OCI-LY3 (cell line): ENCODE data around the gene CLDND1.

ENCODE experiments used
- H2AFZ ChIP-seq: fragments of 200-600, 300-600 bp; shearing (Covaris generic); 2 replicates; pipeline ENCODE4 v1.6.0; 2014; ENCODE audit warnings: antibody characterized with exemption, low read depth, low read length
- H3K27ac ChIP-seq: fragments of 200-600, 300-600 bp; sonication (generic); 2 replicates; pipeline ENCODE4 v1.5.1; 2014; ENCODE audit warnings: mild to moderate bottlenecking, low read length, moderate library complexity, mixed read lengths
- H3K27me3 ChIP-seq: fragments of 200-600, 300-600 bp; sonication (generic); 2 replicates; pipeline ENCODE4 v1.6.1; 2014; ENCODE audit warnings: low read depth, low read length, mixed read lengths
- H3K36me3 ChIP-seq: fragments of 200-600, 300-600 bp; sonication (generic); replicated peaks from 2 replicates; pipeline ENCODE3; 2014; ENCODE audit warnings: low read depth, low read length, mixed read lengths
- H3K4me1 ChIP-seq: fragments of 300-600, 200-600 bp; sonication (generic); 2 replicates; pipeline ENCODE4 v1.6.1; 2014; ENCODE audit warnings: low read length, mixed read lengths
- H3K4me2 ChIP-seq: fragments of 200-600, 300-600 bp; sonication (generic); 2 replicates; pipeline ENCODE4 v1.6.1; 2014; ENCODE audit warnings: low read length, mixed read lengths
- H3K4me3 ChIP-seq: fragments of 300-600, 200-600 bp; sonication (generic); 2 replicates; pipeline ENCODE4 v1.5.1; 2014; ENCODE audit warnings: antibody characterized with exemption, mild to moderate bottlenecking, low read length, moderate library complexity
- H3K79me2 ChIP-seq: fragments of 300-600, 200-600 bp; shearing (Covaris generic); 2 replicates; pipeline ENCODE4 v1.6.1; 2014; ENCODE audit warnings: mild to moderate bottlenecking, low read length, mixed read lengths
- H3K9ac ChIP-seq: fragments of 300-600, 200-600 bp; shearing (Covaris generic); 2 replicates; pipeline ENCODE4 v1.6.0; 2014; ENCODE audit warnings: mild to moderate bottlenecking, low read length, moderate library complexity
- H3K9me3 ChIP-seq: fragments of 200-600, 300-600 bp; shearing (Covaris generic); 2 replicates; pipeline ENCODE4 v1.6.1; 2014; ENCODE audit warnings: low read length, mixed read lengths; ENCODE audit not compliant: insufficient read depth
- H4K20me1 ChIP-seq: fragments of 200-600, 300-600 bp; sonication (generic); 2 replicates; pipeline ENCODE4 v1.6.1; 2016; ENCODE audit warnings: low read length, mixed read lengths; ENCODE audit not compliant: insufficient read depth
- CTCF ChIP-seq: fragments of 200-600, 300-600 bp; sonication (generic); IDR thresholded peaks from 2 replicates; pipeline ENCODE4 v1.5.1; 2014; ENCODE audit warnings: antibody characterized with exemption, low read length, low read depth
- EZH2phosphoT487 ChIP-seq: fragments of 200-600 bp; shearing (Covaris generic); IDR thresholded peaks from 2 replicates; pipeline ENCODE4 v1.6.1; 2018; ENCODE audit warnings: antibody characterized with exemption, mixed run types, low read depth

Gene CLDND1

GRCh38 chr3:98540346-98540745 lies 17.6 kb upstream of the CLDND1 start:
- Histone ChIP-seq H4K20me1 (peaks cover 2% of the 10 kb centered on the region; the same call in 1 of the 2 replicates), H3K79me2 (no peaks in the 10 kb centered on the region), H2AFZ (no peak overlapping the region), H3K36me3 (no peaks in the 10 kb centered on the region), H3K4me1 (peaks cover 46% of the 10 kb centered on the region), H3K27me3 (peaks cover 62% of the 10 kb centered on the region), H3K9ac (no peak overlapping the region), H3K9me3 (no peaks in the 10 kb centered on the region), H3K4me2 (peak overlapping the region; percentile 71), H3K4me3 (peak overlapping the region; percentile 43), H3K27ac (no peak overlapping the region)
- no peak for TF ChIP-seq CTCF
- peak; percentile 85; the same call in 1 of the 2 replicates for TF ChIP-seq EZH2phosphoT487

GRCh38 chr3:98536456-98537017 lies 13.8 kb upstream of the CLDND1 start:
- no peak overlapping the region for H2AFZ ChIP-seq
- H3K27me3 ChIP-seq = peaks cover 57% of the 10 kb centered on the region
- H3K4me1 ChIP-seq = peaks cover 59% of the 10 kb centered on the region
- no peak overlapping the region for H3K9ac ChIP-seq
- no peak for TF ChIP-seq CTCF
- TF ChIP-seq EZH2phosphoT487 = peak; percentile 82
- no peaks in the 10 kb centered on the region for H3K9me3 ChIP-seq
- peak overlapping the region; percentile 51 for H3K4me3 ChIP-seq
- H3K79me2 ChIP-seq = no peaks in the 10 kb centered on the region
- H4K20me1 ChIP-seq = peaks cover 2% of the 10 kb centered on the region; the same call in 1 of the 2 replicates
- H3K4me2 ChIP-seq = peak overlapping the region; percentile 65
- H3K36me3 ChIP-seq = no peaks in the 10 kb centered on the region
- H3K27ac ChIP-seq = 0 out of 2 replicates have a peak overlapping the region, but pooled peaks have one; percentile 1

- Histone ChIP-seq H3K9me3 (no peaks in the 10 kb centered on the region), H3K36me3 (no peaks in the 10 kb centered on the region), H4K20me1 (no peaks in the 10 kb centered on the region; the same call in 1 of the 2 replicates), H3K79me2 (no peaks in the 10 kb centered on the region), H2AFZ (no peak overlapping the region), H3K27me3 (peaks cover 61% of the 10 kb centered on the region), H3K27ac (no peak overlapping the region), H3K4me3 (no peak overlapping the region), H3K9ac (no peak overlapping the region), H3K4me1 (peaks cover 60% of the 10 kb centered on the region), H3K4me2 (no peak overlapping the region)
- TF ChIP-seq CTCF (no peak), EZH2phosphoT487 (no peak)
Observed at GRCh38 chr3:98534734-98535133, 12.0 kb upstream of the CLDND1 start.

- H2AFZ ChIP-seq = no peak overlapping the region
- H4K20me1 ChIP-seq = no peaks in the 10 kb centered on the region; the same call in 1 of the 2 replicates
- no peaks in the 10 kb centered on the region for H3K9me3 ChIP-seq
- H3K4me3 ChIP-seq = no peak overlapping the region
- peaks cover 61% of the 10 kb centered on the region for H3K4me1 ChIP-seq
- H3K27ac ChIP-seq = no peak overlapping the region
- H3K4me2 ChIP-seq = no peak overlapping the region
- TF ChIP-seq CTCF = no peak
- TF ChIP-seq EZH2phosphoT487 = 0 out of 2 replicates have a peak, but pooled peaks have one; percentile 47
- H3K27me3 ChIP-seq = peaks cover 58% of the 10 kb centered on the region
- H3K36me3 ChIP-seq = no peaks in the 10 kb centered on the region
- no peaks in the 10 kb centered on the region for H3K79me2 ChIP-seq
- H3K9ac ChIP-seq = no peak overlapping the region
Observed at GRCh38 chr3:98534168-98534567, 11.5 kb upstream of the CLDND1 start.
